ENCODE results near the gene RNF112.
A peak's percentile ranks its signal among the peaks of the same experiment; 100 is the strongest.
"Not testable (repeated sequence)": the region's sequence is repeated elsewhere in the genome, so short reads cannot be mapped to it uniquely, and the experiment has no call there.

Gene RNF112

GRCh38 chr17:19461116-19461515, 50.1 kb downstream of the RNF112 start:
- Histone ChIP-seq H3K9ac (ENCODE audit: low read length) (no peak overlapping the region), H3K4me3 (ENCODE audit: low read depth in 1 of 2, low read length in 2 of 2) (no peak overlapping the region), H3K27me3 (ENCODE audit: control insufficient read depth in 1 of 2, insufficient read depth in 2 of 2, low read length in 2 of 2) (no peaks in the 10 kb centered on the region), H3K9me3 (ENCODE audit: low read length) (no peaks in the 10 kb centered on the region), H3K4me1 (ENCODE audit: insufficient read depth, low read length) (peaks cover 51% of the 10 kb centered on the region), H3K27ac (ENCODE audit: low read depth, low read length) (no peak overlapping the region), H3K36me3 (ENCODE audit: insufficient read depth, low read length) (no peaks in the 10 kb centered on the region)

- peaks cover 50% of the 10 kb centered on the region for H3K4me1 ChIP-seq (ENCODE audit: insufficient read depth, low read length)
- H3K9ac ChIP-seq (ENCODE audit: low read length) = no peak overlapping the region
- H3K27me3 ChIP-seq (ENCODE audit: control insufficient read depth in 1 of 2, insufficient read depth in 2 of 2, low read length in 2 of 2) = no peaks in the 10 kb centered on the region
- no peaks in the 10 kb centered on the region for H3K9me3 ChIP-seq (ENCODE audit: low read length)
- H3K36me3 ChIP-seq (ENCODE audit: insufficient read depth, low read length) = no peaks in the 10 kb centered on the region
- no peak overlapping the region for H3K27ac ChIP-seq (ENCODE audit: low read depth, low read length)
- no peak overlapping the region for H3K4me3 ChIP-seq (ENCODE audit: low read depth in 1 of 2, low read length in 2 of 2)
Observed at GRCh38 chr17:19461681-19462080, 50.6 kb downstream of the RNF112 start.

- not testable (repeated sequence) for H3K4me3 ChIP-seq (ENCODE audit: low read depth in 1 of 2, low read length in 2 of 2); H3K9ac ChIP-seq (ENCODE audit: low read length); H3K9me3 ChIP-seq (ENCODE audit: low read length); H3K27me3 ChIP-seq (ENCODE audit: control insufficient read depth in 1 of 2, insufficient read depth in 2 of 2, low read length in 2 of 2); H3K27ac ChIP-seq (ENCODE audit: low read depth, low read length); H3K36me3 ChIP-seq (ENCODE audit: insufficient read depth, low read length)
- peaks cover 50% of the 10 kb centered on the region for H3K4me1 ChIP-seq (ENCODE audit: insufficient read depth, low read length)
Observed at GRCh38 chr17:19462456-19463035, 51.5 kb downstream of the RNF112 start.

GRCh38 chr17:19464031-19465026, 53.3 kb downstream of the RNF112 start:
- H3K4me3 ChIP-seq (ENCODE audit: low read depth in 1 of 2, low read length in 2 of 2) = peak overlapping the region in 1 of 2 donors; percentile 30
- no peaks in the 10 kb centered on the region for H3K27me3 ChIP-seq (ENCODE audit: control insufficient read depth in 1 of 2, insufficient read depth in 2 of 2, low read length in 2 of 2)
- peaks cover 50% of the 10 kb centered on the region for H3K4me1 ChIP-seq (ENCODE audit: insufficient read depth, low read length)
- H3K9me3 ChIP-seq (ENCODE audit: low read length) = no peaks in the 10 kb centered on the region
- H3K36me3 ChIP-seq (ENCODE audit: insufficient read depth, low read length) = no peaks in the 10 kb centered on the region
- H3K9ac ChIP-seq (ENCODE audit: low read length) = no peak overlapping the region
- peak overlapping the region; percentile 93 for H3K27ac ChIP-seq (ENCODE audit: low read depth, low read length)
